ENCODE measurements around the gene SLC28A2.
"Not testable (repeated sequence)": the region's sequence is repeated elsewhere in the genome, so short reads cannot be mapped to it uniquely, and the experiment has no call there.

SLC28A2 gene, protein sequence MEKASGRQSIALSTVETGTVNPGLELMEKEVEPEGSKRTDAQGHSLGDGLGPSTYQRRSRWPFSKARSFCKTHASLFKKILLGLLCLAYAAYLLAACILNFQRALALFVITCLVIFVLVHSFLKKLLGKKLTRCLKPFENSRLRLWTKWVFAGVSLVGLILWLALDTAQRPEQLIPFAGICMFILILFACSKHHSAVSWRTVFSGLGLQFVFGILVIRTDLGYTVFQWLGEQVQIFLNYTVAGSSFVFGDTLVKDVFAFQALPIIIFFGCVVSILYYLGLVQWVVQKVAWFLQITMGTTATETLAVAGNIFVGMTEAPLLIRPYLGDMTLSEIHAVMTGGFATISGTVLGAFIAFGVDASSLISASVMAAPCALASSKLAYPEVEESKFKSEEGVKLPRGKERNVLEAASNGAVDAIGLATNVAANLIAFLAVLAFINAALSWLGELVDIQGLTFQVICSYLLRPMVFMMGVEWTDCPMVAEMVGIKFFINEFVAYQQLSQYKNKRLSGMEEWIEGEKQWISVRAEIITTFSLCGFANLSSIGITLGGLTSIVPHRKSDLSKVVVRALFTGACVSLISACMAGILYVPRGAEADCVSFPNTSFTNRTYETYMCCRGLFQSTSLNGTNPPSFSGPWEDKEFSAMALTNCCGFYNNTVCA

GRCh38 chr15:45251888-45252287 lies at the start of gene SLC28A2:
SLC28A2 (plus strand) TSS chr15:45252234; CDS start chr15:45253216, 982 bp downstream.
- no peak for DNase-seq

GRCh38 chr15:45203182-45203581 lies 48.9 kb upstream of the SLC28A2 start:
- DNase-seq, result no peak

DNA sequence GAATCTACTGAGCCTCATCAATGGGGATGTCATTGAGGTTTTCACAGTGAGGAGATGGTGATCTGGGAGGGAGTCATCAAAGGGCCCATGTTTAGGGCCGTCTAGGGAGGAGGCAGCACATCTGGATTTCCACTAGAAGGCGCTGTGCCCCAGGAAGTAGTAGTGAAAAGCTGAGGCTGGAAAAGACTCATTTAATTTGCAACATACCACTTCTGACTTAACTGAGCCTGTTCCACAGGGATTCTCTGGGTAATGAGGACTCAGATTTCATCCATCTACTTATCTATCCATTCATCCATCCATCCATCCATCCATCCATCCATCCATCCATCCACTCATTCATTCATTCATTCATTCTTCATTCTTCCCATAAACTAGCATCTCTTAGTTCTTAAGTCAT lies 46.8 kb upstream of the SLC28A2 start:
- DNase-seq, result peak; percentile 72

DNA sequence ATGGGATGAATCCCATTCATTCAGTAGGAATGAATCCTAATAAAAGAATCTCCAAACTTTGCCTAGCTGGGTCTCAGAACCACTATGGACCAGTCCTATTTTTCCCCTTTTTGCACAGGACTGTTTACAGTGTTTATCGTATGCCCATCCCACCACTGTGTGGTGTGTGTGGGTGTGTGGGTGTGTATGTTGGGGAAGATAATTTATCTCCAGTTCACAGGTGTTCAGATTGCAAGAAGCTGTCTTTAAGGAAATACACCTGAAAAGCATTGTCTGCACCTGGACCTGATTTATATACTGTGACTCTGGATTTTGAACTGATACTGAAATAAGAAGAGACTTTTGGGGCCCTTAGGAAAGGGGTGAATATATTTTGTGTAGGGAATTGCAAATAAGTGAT lies 39.5 kb upstream of the SLC28A2 start:
- DNase-seq, result no peak

DNA sequence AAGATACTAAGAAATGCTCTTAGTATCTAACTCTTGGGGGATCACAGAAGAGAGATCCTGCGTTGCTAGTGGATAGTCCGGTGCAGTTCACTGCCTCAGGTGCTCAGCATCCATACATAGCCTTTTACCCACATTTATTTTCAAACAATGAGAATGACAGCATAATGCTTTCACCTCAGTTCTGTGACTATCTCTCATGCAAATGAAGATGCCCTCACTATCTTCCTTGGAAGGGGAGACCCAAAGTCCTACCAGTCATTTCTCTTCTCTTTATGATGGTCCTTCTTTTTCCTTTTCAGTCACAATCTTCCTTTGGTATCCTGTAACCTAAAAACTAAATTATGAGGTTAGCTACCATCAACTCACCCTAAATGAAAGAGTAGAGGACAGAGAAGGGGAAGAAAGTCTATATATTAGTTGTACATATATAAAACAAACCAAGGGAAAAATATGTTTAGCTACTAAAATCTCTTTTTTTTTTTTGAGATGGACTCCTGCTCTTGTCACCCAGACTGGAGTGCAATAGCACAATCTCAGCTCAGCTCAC lies 30.9 kb upstream of the SLC28A2 start:
- no peak for DNase-seq

GRCh38 chr15:45221967-45222366 lies 30.1 kb upstream of the SLC28A2 start:
- no peak for DNase-seq

DNA sequence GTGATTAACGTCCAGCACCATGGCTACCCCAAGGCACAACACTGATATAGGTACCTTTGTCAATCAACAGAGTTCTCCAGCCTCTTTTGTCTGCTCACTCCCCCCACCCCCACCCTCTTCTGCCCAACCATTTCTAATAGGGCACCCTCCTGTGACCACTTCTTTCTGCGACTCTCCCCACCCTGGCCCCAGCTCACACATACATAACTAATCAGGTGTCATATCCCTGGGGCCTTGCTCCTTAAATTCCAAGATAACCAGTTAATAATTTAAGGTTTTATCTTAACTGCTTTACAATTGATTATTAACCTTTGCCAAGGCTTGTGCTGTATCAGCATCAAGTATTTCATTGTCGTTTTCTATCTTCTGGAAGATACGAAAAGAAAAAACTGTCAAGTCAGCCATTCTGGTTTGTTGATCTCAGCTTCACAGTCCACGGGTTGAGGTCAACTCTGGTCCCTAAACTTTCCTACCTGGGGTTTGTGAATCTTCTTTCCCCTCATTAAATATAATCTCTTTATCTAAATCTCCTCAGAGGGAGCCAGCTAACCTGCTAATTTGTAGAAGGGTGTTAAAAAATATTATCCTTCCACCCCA lies 27.3 kb upstream of the SLC28A2 start:
- no peak for DNase-seq

- DNase-seq, result no peak
Observed at GRCh38 chr15:45225506-45226273, 26.3 kb upstream of the SLC28A2 start.

DNA sequence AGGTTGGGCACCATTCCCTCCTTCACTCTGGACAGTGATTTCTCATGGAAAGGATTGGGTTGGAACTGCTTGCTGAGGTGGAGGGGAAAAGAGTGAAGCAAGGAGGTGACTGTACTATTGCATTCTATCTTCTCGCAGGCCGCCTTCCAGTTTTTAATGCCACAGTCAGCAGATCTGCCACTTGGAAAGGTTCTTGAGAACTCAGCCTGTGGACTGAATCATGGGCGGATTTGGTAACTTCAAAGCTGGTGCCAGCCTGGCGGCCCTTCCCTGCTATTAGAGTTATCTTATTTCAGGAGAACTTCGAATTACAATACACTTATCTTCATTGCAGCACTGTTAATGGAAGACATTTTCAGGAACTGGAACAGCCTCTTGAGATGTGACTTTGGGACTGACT lies 23.1 kb upstream of the SLC28A2 start:
- DNase-seq, result no peak

DNA sequence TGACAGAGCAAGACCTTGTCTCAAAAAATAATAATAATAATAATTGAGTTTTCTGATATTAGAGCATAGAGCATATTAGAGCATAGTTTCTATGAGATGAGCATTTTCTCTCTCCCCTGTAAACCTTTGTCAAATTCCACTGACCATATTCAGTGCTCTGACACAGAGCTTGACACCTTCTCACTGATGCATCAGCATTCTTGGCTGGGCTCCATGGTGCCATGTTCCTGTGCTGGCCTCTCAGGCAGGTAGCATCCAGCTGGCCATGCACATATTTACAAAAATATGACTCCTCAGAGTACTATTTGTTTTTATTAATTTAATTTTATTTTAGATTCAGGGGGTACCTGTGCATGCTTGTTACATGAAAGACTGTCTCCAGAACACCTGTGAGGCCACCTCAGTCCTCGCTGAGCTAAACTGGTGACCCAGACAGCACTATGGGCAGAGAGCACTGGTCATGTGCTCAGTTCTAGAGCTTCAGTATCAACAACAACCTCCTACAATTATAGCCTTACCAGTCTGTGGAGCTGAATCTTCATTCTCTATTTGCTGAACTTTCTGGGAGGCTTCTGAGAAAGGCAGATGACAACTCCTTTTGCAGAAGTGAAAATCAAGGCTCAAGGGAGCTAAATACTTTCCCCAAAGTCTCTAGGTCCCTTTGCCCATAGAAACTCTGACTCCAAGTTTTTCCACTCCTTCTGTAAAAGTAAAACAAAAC lies 21.6 kb upstream of the SLC28A2 start:
- DNase-seq, result no peak

GRCh38 chr15:45231132-45231531 lies 20.9 kb upstream of the SLC28A2 start:
- DNase-seq, result no peak

- DNase-seq, result no peak
Observed at GRCh38 chr15:45231864-45232562, 20.0 kb upstream of the SLC28A2 start.

DNA sequence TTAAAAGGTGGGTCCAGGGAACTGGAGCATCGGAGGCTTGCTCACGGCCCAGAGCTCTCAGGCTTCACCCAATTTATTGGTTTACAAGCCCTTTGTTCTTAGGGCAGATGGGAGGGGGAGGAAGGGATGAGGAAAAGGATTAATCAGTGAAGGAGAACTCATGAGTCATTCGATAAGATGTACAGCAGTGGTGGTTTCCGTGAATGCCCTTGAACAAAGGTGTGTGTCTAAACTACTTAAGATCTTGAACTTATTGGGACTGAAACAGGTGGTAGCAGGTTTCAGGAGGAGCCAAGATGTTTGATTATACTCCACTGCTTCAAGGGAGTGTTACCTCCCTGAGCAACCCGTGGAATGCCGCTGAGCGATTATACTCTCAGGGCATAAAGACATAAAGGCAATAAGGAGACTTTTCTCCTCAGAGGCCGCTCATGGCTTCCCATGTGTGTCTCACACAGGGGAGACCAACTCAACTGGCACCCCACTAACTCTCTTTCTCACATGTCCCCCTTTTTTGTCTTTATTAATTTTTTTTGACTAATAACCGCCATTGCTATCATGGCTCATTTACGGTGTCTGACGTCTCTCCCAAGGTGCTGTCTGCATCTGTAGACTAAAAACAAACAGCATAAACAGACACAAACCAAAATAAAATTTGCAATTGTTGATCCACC lies 17.3 kb upstream of the SLC28A2 start:
- no peak for DNase-seq

- not testable (repeated sequence) for DNase-seq
Observed at GRCh38 chr15:45236806-45237205, 15.2 kb upstream of the SLC28A2 start.

DNA sequence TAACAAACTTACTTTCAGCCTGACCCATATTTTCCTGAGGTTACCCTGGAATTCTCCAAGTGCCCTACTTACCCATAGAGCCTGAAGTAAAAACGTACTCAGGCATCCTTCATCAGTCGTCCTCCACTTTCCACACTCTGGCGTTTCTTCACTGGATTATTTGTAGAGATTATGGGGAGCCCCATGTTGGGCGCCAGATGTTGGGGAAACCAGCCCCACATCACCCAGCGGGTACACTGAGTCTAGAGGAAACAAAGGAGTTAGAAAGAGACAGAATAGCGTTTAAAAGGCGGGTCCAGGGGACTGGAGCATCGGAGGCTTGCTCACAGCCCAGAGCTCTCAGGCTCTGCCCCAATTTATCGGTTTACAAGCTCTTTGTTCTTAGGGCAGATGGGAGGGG lies 9.7 kb upstream of the SLC28A2 start:
- no peak for DNase-seq

DNA sequence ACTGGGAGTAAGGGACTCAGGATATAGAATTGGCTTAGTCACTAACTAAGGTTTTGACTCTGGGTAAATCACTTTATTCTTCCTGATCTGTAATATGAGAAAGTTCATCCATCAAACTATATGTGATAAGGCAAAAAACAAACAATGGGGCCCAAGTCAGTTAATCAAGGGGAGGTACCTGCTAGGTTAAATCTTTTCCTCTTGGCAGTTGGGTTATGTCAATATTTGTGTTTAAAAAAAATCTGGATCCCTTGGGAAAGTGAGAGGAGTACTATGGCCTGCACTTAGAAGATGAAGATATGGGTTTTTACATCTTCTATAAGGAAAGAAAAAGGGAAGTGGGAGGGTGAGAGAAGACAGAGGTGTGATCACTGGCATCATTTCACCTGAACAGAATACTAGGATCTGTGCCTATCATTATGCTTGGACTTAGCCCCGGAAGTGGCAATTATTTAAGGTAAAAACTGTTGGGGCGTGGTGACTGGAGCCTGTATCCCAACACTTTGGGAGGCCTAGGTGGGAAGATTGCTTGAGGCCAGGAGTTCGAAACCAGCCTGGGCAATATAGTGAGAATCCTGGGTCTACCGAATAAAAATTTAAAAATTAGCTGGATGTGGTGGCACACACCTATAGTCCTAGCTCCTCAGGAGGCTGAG lies 2.8 kb upstream of the SLC28A2 start:
- no peak for DNase-seq

DNA sequence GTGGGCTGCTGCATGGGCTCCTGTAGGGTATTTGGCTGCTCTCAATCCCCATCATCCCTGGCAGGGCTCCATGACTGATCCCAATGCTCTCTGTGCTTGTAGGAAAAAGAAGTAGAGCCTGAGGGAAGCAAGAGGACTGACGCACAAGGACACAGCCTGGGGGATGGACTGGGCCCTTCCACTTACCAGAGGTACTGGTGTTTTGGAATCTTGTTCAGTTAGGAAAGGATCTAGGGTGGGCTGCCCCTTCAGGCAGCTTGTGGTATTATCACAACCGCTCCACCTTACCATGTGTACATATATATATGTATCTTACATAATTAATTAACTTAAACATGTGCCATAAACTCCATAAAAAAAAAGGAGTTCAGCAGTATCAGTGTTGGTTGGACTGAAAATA lies 1.3 kb downstream of the SLC28A2 start:
- no peak for DNase-seq

DNA sequence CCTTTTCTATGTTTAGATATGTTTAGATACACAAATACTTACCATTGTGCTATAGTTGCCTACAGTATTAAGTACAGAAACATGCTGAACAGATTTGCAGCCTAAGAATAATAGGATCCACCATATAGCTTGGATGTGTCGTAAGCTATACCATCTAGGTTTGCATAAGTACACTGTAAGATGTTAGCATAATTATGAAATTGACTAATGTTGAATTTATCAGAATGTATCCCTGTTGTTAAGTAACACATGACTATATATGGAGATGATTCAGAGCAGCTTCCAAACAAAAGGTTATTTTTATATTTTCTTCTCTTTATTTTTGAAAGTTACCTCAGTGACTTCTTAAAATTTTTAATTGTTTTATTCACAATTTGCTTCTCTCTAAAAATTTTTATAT lies 2.4 kb downstream of the SLC28A2 start:
- no peak for DNase-seq

GRCh38 chr15:45254824-45255223 lies 2.8 kb downstream of the SLC28A2 start:
- DNase-seq, result peak; percentile 33

DNA sequence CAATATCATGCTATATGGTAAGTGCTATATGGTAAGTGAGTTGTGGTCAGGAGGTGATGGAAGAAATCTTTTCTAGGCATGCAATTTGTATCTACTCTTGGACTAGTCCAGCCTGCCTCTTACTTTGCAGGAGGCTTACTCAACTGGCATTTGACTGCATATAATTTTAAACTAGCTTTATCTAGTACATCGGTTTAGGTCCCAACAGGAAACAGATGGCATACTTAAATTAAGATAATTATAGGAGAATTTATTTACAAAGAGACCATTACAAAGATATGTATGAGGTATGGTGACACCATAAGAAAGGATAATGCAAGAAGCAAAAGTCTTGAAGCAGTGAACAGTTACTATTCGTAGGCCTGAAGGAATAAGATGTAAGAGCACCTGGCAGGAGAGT lies 7.8 kb downstream of the SLC28A2 start:
- DNase-seq, result no peak
